ENCODE data around the gene NMUR1.

NMUR1 gene

GRCh38 chr2:231519975-231520555 lies 10.2 kb downstream of the NMUR1 start:
- ChIA-PET CTCF (interaction anchor here (0.5 to 1.4 kb wide), 5 partner anchors 43 to 196 kb away, joined by 3 to 8 read pairs (median 5); no protein-coding TSS in a partner anchor), POLR2A (no interaction called here)
- Histone ChIP-seq H3K9me3 (ENCODE audit: control insufficient read depth, insufficient read depth, low read depth, low read length) (no peaks in the 10 kb centered on the region), H3K27ac (ENCODE audit: extremely low read depth, low read depth, low read length) (no peak overlapping the region), H3K4me3 (ENCODE audit: low read depth, low read length) (no peak overlapping the region), H3K4me1 (ENCODE audit: control insufficient read depth, insufficient read depth, low read length) (no peaks in the 10 kb centered on the region), H3K36me3 (ENCODE audit: control insufficient read depth in 2 of 2, insufficient read depth in 1 of 2, low read length in 2 of 2) (no peaks in the 10 kb centered on the region)
- no peak for TF ChIP-seq ZNF610 (tag by site-specific recombination; IDR thresholded peaks at IDR 0.05; ENCODE audit: borderline replicate concordance)

- TF ChIP-seq KLF16 (tag by site-specific recombination; IDR thresholded peaks at IDR 0.05) (no peak), ZNF843 (tag by site-specific recombination; IDR thresholded peaks at IDR 0.05) (no peak), ZNF530 (tag by site-specific recombination; IDR thresholded peaks at IDR 0.05; ENCODE audit: low read depth) (no peak), ZNF629 (tag by site-specific recombination; IDR thresholded peaks at IDR 0.05) (no peak), ZNF24 (tag by site-specific recombination; IDR thresholded peaks at IDR 0.05) (no peak), ZNF2 (tag by site-specific recombination; IDR thresholded peaks at IDR 0.05) (no peak), ZNF426 (tag by site-specific recombination; IDR thresholded peaks at IDR 0.05) (no peak), ZNF169 (tag by site-specific recombination; IDR thresholded peaks at IDR 0.05) (no peak), ZNF692 (tag by site-specific recombination; IDR thresholded peaks at IDR 0.05) (no peak), ZNF521 (tag by site-specific recombination; IDR thresholded peaks at IDR 0.05) (no peak), OVOL3 (tag by site-specific recombination; IDR thresholded peaks at IDR 0.05) (no peak), YY1 (tag by site-specific recombination; IDR thresholded peaks at IDR 0.05) (no peak), PRDM10 (tag by site-specific recombination; IDR thresholded peaks at IDR 0.05) (no peak), OSR2 (tag by site-specific recombination; IDR thresholded peaks at IDR 0.05) (no peak)
- Histone ChIP-seq H3K36me3 (ENCODE audit: control insufficient read depth in 2 of 2, insufficient read depth in 1 of 2, low read length in 2 of 2) (no peaks in the 10 kb centered on the region), H3K4me1 (ENCODE audit: control insufficient read depth, insufficient read depth, low read length) (no peaks in the 10 kb centered on the region), H3K9me3 (ENCODE audit: control insufficient read depth, insufficient read depth, low read depth, low read length) (no peaks in the 10 kb centered on the region), H3K27ac (ENCODE audit: extremely low read depth, low read depth, low read length) (no peak overlapping the region), H3K4me3 (ENCODE audit: low read depth, low read length) (no peak overlapping the region)
- POLR2A ChIA-PET: interaction anchor here (0.5 kb wide), 1 partner anchor 22 kb away, joined by 3 read pairs; no protein-coding TSS in a partner anchor
- CTCF ChIA-PET: interaction anchor here (0.6 to 1.4 kb wide), 2 partner anchors 10 to 45 kb away, joined by 3 to 8 read pairs; no protein-coding TSS in a partner anchor
Observed at GRCh38 chr2:231518771-231519170, 11.5 kb downstream of the NMUR1 start.

GRCh38 chr2:231515603-231516002 lies 14.6 kb downstream of the NMUR1 start:
- TF ChIP-seq ZNF701 (tag by site-specific recombination; IDR thresholded peaks at IDR 0.05): no peak
- TF ChIP-seq PRDM1 (tag by site-specific recombination; IDR thresholded peaks at IDR 0.05): no peak
- TF ChIP-seq ZNF473 (tag by site-specific recombination; IDR thresholded peaks at IDR 0.05): no peak
- TF ChIP-seq, protein P1, sequence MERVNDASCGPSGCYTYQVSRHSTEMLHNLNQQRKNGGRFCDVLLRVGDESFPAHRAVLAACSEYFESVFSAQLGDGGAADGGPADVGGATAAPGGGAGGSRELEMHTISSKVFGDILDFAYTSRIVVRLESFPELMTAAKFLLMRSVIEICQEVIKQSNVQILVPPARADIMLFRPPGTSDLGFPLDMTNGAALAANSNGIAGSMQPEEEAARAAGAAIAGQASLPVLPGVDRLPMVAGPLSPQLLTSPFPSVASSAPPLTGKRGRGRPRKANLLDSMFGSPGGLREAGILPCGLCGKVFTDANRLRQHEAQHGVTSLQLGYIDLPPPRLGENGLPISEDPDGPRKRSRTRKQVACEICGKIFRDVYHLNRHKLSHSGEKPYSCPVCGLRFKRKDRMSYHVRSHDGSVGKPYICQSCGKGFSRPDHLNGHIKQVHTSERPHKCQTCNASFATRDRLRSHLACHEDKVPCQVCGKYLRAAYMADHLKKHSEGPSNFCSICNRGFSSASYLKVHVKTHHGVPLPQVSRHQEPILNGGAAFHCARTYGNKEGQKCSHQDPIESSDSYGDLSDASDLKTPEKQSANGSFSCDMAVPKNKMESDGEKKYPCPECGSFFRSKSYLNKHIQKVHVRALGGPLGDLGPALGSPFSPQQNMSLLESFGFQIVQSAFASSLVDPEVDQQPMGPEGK (tag by site-specific recombination; IDR thresholded peaks at IDR 0.05): no peak
- POLR2A ChIA-PET: interaction anchor here (2.0 kb wide), 1 partner anchor 52 kb away, joined by 27 read pairs; the partner anchor contains the start of gene NCL
- Histone ChIP-seq H3K9me3 (ENCODE audit: control insufficient read depth, insufficient read depth, low read depth, low read length) (no peaks in the 10 kb centered on the region), H3K4me1 (ENCODE audit: control insufficient read depth, insufficient read depth, low read length) (no peaks in the 10 kb centered on the region; the same call in 1 of the 2 replicates), H3K36me3 (ENCODE audit: control insufficient read depth in 2 of 2, insufficient read depth in 1 of 2, low read length in 2 of 2) (no peaks in the 10 kb centered on the region), H3K27ac (ENCODE audit: extremely low read depth, low read depth, low read length) (no peak overlapping the region), H3K4me3 (ENCODE audit: low read depth, low read length) (no peak overlapping the region)
- CTCF ChIA-PET: interaction anchor here (0.6 to 1.1 kb wide), 4 partner anchors 13 to 54 kb away, joined by 3 read pairs; no protein-coding TSS in a partner anchor
